ENCODE measurements around the gene KCNAB2.

Gene KCNAB2

GRCh38 chr1:6110326-6110725 lies 64.6 kb downstream of the KCNAB2 start:
- no peak for DNase-seq (ENCODE audit: low read depth)

DNA sequence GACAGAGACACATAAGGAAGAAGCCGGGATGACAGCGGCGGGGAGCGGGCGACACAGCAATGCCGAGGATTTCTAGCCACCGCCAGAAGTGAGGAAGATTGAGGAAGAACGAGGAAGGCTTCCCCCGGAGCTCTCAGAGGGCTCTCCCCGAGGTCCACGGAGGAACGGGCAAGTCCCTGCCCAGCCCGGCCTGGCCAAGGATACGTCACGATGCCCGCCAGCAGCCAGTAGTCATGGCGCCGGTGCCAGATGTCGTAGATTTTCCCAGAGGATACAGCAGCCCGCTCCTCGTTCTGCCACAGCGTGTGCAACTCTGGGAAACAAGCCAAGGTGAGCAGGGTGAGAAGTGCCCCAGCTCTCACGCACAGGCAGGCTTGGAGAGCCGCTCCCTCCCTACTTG lies 65.9 kb downstream of the KCNAB2 start:
- DNase-seq (ENCODE audit: low read depth) = no peak

GRCh38 chr1:6111991-6112689 lies 66.5 kb downstream of the KCNAB2 start:
- no peak for DNase-seq (ENCODE audit: low read depth)

GRCh38 chr1:6112690-6113005 lies 67.0 kb downstream of the KCNAB2 start:
- no peak for DNase-seq (ENCODE audit: low read depth)

DNA sequence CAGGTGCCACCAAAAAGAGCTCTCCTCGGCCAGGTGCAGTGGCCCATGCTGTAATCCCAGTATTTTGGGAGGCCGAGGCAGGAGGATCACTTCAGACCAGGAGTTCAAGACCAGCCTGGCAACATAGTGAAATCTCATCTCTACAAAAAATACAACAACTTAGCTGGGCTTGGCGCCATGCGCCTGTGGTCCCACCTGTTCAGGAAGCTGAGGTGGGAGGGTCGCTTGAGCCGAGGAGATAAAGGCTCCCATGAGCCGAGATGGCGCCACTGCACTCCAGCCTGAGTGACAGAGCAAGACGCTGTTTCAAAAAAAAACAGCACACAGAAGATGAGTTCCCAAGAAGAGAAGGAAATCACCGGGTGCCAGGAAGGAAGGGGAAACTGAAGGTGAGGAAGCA lies 67.4 kb downstream of the KCNAB2 start:
- DNase-seq (ENCODE audit: low read depth) = no peak

DNA sequence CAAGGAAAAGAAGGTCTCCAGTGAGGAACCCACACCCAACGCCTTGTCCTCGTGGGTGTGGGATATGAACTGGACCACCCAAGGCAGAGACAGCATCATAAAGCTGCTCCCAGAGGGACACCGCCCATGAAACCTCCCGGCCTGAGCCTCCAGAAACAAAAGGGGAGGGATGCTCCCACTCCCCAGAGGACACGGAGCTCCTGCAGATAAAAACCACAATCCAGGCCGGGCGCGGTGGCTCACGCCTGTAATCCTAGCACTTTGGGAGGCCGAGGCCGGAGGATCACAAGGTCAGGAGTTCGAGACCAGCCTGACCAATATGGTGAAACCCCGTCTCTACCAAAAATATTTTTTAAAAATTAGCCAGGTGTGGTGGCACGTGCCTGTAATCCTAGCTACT lies 68.1 kb downstream of the KCNAB2 start:
- no peak for DNase-seq (ENCODE audit: low read depth)

DNA sequence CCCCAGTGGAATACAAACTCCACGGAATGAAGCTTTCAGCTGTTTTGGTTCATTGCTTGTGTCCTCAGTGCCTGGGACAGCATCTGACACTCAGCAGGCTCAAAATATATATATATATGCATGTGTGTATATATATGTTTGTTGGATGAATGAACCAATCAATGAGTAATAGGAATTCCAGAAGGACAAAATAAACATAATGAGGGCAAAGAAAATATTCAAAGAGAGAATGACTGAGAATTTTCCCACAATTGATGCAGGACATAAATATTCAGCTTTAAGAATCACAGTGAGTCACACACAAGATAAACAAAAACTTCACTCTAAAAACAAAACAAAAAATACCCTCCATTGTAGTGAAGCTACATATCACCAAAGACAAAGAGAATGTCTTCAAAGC lies 70.4 kb downstream of the KCNAB2 start:
- no peak for DNase-seq (ENCODE audit: low read depth)

DNA sequence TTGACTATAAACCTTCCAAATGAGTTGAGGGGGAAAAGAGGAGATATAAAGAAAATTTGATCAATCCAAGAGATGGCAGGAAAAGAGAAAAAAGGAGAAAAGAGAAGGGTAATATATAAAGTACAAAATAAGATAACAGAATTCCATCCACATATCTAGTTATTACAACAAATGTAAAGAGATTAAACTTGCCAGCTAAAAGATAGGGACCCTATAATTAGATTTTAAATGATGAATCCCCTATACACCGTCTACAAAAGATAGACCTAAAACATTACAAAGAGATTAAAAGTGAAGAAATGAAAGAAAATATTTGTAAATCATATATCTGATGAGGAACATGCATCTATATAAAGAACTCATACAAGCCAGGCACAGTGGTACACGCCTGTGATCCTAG lies 71.4 kb downstream of the KCNAB2 start:
- no peak for DNase-seq (ENCODE audit: low read depth)

DNA sequence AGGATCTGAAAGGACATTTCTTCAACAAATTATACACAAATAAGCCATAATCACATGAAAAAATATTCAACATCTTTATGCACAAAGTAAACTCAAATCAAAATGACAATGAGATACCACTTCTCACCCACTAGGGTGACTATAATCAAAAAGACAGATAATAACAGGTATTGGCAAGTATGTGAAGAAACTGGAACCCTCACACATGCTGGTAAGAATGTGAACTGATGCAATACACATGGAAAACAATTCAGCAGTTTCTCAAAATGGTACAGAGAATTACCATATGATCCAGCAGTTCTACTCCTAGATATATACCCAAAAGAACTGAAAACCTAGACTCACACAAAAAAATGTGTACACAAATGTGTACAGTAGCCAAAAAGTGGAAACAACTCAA lies 71.9 kb downstream of the KCNAB2 start:
- no peak for DNase-seq (ENCODE audit: low read depth)

GRCh38 chr1:6118415-6118814 lies 72.7 kb downstream of the KCNAB2 start:
- no peak for DNase-seq (ENCODE audit: low read depth)

GRCh38 chr1:6121021-6121421 lies 75.3 kb downstream of the KCNAB2 start:
- DNase-seq (ENCODE audit: low read depth) = no peak

DNA sequence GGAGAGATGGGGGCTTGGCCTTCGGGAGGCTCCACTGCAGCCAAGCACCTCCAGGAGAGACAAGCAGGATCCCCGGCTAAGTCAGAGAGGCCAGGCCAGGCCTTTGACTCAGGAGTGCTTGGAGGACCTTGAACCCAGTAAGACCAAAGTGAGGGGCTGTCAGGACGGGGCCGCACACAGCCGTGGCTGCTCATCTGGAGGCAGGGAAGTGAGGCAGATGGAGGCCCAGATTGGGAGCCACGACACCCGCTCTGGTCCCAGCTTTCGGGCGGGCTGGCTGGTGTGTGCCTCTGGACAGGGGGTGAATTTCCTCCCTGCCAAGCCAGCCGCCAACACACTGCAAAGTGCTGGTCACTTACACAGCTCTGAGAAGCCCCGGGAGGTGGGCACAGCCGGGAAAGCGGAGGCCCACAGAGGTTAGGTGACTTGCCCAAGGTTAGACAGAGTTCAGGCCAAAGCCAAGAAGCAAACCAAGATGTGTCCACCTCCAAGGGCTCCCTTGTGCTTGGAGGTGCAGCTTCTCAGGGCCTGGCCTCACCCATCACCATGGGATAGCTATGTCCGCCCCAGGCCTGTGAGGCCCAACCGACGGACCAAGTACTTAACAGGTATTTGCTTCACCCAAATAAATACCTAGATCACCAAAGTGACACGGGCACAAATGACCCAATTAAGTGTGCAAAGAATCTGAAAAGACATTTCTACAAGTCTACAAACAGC lies 76.1 kb downstream of the KCNAB2 start:
- no peak for DNase-seq (ENCODE audit: low read depth)

DNA sequence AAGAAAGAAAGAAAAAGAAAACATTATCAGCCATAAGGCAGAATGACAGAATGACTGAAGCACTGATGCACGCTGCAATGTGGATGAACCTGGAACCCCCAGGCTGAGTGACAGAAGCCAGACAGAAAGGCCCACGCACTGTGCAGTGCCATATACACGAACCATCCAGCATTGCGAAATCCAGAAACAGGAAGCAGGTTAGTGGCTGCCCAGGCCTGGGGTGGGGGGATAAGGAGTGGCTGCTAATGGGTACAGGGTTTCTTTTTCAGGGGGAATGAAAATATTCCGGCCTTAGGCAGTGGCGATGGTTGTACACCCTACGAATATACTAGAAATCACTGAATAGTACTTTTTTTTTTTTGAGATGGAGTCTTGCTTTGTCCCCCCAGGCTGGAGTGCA lies 77.4 kb downstream of the KCNAB2 start:
- DNase-seq (ENCODE audit: low read depth) = no peak

- DNase-seq (ENCODE audit: low read depth) = no peak
Observed at GRCh38 chr1:6123816-6124215, 78.1 kb downstream of the KCNAB2 start.

- DNase-seq (ENCODE audit: low read depth) = no peak
Observed at GRCh38 chr1:6124341-6124740, 78.7 kb downstream of the KCNAB2 start.

- DNase-seq (ENCODE audit: low read depth) = no peak
Observed at GRCh38 chr1:6124746-6125365, 79.2 kb downstream of the KCNAB2 start.

- no peak for DNase-seq (ENCODE audit: low read depth)
Observed at GRCh38 chr1:6125366-6125765, 79.7 kb downstream of the KCNAB2 start.

DNA sequence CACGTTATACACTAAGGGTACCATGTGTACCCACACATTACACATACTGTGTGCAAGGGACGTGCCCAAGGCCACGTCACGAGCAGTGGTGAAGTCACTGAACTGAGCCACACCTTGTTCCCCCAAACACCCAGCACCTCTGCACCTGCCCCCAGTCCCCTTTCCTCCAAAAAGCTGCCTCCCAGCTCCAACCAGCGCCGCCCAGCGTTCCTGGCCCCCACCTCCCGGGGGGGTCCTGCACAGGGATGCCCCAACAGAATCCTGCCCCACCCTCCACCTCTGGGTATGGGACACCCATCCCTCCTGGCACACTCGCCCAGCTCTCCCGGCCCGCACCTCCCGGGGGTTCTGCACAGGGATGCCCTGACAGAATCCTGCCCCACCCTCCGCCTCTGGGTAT lies 80.3 kb downstream of the KCNAB2 start:
- DNase-seq (ENCODE audit: low read depth) = no peak

DNA sequence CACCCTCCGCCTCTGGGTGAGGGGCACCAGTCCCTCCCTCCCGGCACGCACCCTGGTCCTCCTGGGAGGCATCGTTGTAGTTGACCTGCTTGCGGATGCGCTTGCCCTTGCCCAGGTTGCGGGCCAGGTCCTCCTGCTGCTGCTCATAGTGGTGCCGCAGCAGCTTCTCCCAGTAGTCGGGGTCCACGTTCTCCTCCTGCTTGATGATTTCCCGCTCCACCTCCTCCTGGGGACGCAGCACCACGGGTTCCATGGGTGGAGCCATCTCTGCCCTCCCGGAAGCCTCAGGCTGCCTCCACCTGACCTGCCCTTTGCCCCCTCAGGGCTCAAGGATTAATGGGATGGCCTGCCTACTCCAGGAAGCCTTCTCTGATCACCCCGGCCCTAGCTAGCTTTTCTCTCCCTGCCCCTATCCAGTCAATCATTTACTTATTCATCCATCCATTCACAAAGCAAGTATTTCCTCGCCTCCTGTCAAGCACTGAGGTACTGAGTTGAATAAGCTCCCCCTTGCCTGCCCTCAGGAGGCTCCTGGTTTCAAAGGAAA lies 80.9 kb downstream of the KCNAB2 start:
- no peak for DNase-seq (ENCODE audit: low read depth)

- DNase-seq (ENCODE audit: low read depth) = peak; percentile 47
Observed at GRCh38 chr1:6127587-6128163, 82.0 kb downstream of the KCNAB2 start.

DNA sequence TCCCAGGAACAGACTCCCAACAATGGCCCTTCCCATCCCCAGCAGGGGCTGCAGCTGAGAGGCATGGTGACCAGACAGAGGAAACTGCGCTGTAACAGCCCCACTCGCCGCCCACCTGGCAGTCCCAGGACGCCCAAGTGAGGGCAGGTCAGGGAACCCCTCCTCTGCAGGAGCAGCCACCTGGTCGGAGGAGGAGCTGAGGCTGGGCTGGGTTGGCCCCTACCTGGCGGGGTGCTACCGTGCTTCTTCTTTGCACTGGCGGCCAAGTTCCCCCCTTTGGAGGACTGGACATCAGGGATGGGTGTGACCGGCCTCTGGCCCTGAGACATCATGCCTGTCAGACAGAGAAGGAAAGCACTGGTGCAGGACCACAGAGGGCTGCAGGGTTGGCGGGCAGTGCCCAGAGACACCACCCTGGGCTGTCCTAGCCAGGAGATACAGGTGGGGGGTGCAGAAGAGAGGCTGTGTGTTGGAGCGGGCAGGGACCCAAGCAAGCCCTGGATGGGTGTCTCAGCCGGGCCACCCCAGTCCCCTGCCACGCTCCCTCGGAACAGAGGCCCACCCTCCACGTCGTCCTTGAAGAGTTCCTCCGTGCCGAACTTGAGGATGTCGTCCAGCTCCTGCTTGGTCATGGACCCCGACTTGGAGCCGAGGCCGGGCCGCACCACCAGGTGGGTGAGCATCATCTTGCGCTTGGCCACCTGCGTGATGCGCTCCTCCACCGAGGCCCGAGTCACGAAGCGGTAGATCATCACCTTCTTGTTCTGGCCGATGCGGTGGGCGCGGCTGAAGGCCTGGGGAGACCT lies 82.8 kb downstream of the KCNAB2 start:
- DNase-seq (ENCODE audit: low read depth) = no peak

GRCh38 chr1:6129313-6129712 lies 83.6 kb downstream of the KCNAB2 start:
- DNase-seq (ENCODE audit: low read depth) = no peak
